HepG2 (cell line): ENCODE data around the gene CAMK2A. TPM values are rescaled to one million over a fixed set of nuclear protein-coding genes. Genes with fewer than 3 reads are reported as not detected.

Source experiments
- ATAC-seq: fragments of 200-7000 bp; cut with Tn5 transposase; 3 replicates; pipeline ENCODE4 v1.9.1; 2020; ENCODE audit warnings: mild to moderate bottlenecking, moderate library complexity
- BruUV-seq: library from RNA; stranded (reverse); fragments of 400-500 nt; replicated peaks from 2 replicates; lab custom pipeline; 2021; lab: Mats Ljungman, UMichigan
- CTCF ChIA-PET: fragments of 300-600 bp; formaldehyde crosslinking; extraction: SDS; loops from one replicate; lab custom pipeline; 2021; ENCODE audit warnings: low total read pairs, inconsistent platforms, low intra/inter-chr PET ratio; lab: Yijun Ruan, JAX
- POLR2A ChIA-PET: fragments of 350-600 bp; sonication (Branson Sonifier 250); formaldehyde crosslinking; loops from one replicate; lab custom pipeline; 2020; ENCODE audit warnings: antibody characterized with exemption, inconsistent platforms; lab: Yijun Ruan, JAX
- DNase-seq: peaks from one replicate; pipeline ENCODE4 v3.0.0-alpha.2; 2015; ENCODE audit warnings: low spot score
- FAIRE-seq: peaks from 3 replicates; lab custom pipeline; 2011; peaks lifted over from hg19 to GRCh38; lab: Jason Lieb, UNC
- H2AFZ ChIP-seq: one replicate; pipeline ENCODE4 v1.6.1; 2011; ENCODE audit warnings: low read length, inconsistent platforms
- H3K27ac ChIP-seq: fragments of 300-600 bp; 3 replicates; pipeline ENCODE4 v1.8.0; 2011; ENCODE audit warnings: mixed run types, mild to moderate bottlenecking, mixed read lengths, low read length, inconsistent platforms; ENCODE audit not compliant: insufficient read depth; ENCODE audit errors: extremely low read length
- H3K27me3 ChIP-seq, 2 experiments: fragments of 200-600 bp in 1 of 2; 2 replicates in 1 of 2; 3 replicates in 1 of 2; pipeline versions ENCODE4 v1.6.0 to v1.8.0; 2011; ENCODE audit warnings: low read length in 2 of 2, mild to moderate bottlenecking in 2 of 2, moderate library complexity in 2 of 2, inconsistent platforms in 1 of 2; ENCODE audit not compliant: insufficient read depth in 2 of 2, control insufficient read depth in 1 of 2
- H3K36me3 ChIP-seq, 2 experiments: fragments of 200-600 bp in 1 of 2; replicated peaks in 1 of 2; 2 replicates in 1 of 2; 3 replicates in 1 of 2; pipeline versions ENCODE4 v1.5.1 to v1.8.0; 2011; ENCODE audit warnings: low read length in 2 of 2, inconsistent platforms in 1 of 2; ENCODE audit not compliant: insufficient read depth in 2 of 2, control insufficient read depth in 1 of 2
- H3K4me1 ChIP-seq: 2 replicates; pipeline ENCODE4 v1.5.1; 2012; ENCODE audit warnings: low read length, inconsistent platforms; ENCODE audit not compliant: insufficient read depth
- H3K4me2 ChIP-seq: 2 replicates; pipeline ENCODE4 v1.6.0; 2011; ENCODE audit warnings: low read depth, low read length, inconsistent platforms
- H3K4me3 ChIP-seq, 3 experiments: fragments of 200-600 bp in 1 of 3; sonication (generic), shearing (Covaris generic) in 1 of 3; replicated peaks in 1 of 3; 2 replicates each; pipeline ENCODE4 v1.5.1; 2011 to 2016; ENCODE audit warnings: low read length in 3 of 3, inconsistent platforms in 2 of 3, low read depth in 2 of 3, mild to moderate bottlenecking in 2 of 3, control low read depth in 1 of 3, mixed read lengths in 1 of 3; ENCODE audit not compliant: insufficient read depth in 1 of 3
- H3K79me2 ChIP-seq: one replicate; pipeline ENCODE4 v1.6.1; 2011; ENCODE audit warnings: low read length, inconsistent platforms; ENCODE audit not compliant: insufficient read depth
- H3K9ac ChIP-seq: 2 replicates; pipeline ENCODE4 v1.6.0; 2011; ENCODE audit warnings: mild to moderate bottlenecking, low read depth, low read length, inconsistent platforms; ENCODE audit not compliant: insufficient read depth
- H3K9me3 ChIP-seq: 2 replicates; pipeline ENCODE4 v1.5.1; 2012; ENCODE audit warnings: mild to moderate bottlenecking, low read length
- H4K20me1 ChIP-seq: 2 replicates; pipeline ENCODE4 v1.6.0; 2011; ENCODE audit warnings: inconsistent platforms, mild to moderate bottlenecking, low read length, moderate library complexity; ENCODE audit not compliant: insufficient read depth
- ISL2 ChIP-seq: sonication (generic); formaldehyde crosslinking; IDR thresholded peaks from 2 replicates; pipeline ENCODE4 v1.5.0; 2020; ENCODE audit warnings: missing genetic modification reagents
- WGBS: methylation state at CpG from one replicate; pipeline ENCODE4 v1.1.6; 2017; ENCODE audit warnings: low lambda C conversion rate; 5-methylcytosine and 5-hydroxymethylcytosine counted together
- in situ Hi-C: cut with HindIII; loops from 2 replicates; pipeline ENCODE4 v1.10.0; 2017; ENCODE audit warnings: low pct_unique_long_range_greater_than_20kb; ENCODE audit not compliant: extremely low pct_ligation_motif_present
- intact Hi-C: fragments of 100-400 bp; cut with micrococcal nuclease; formaldehyde crosslinking; loops from one replicate; pipeline ENCODE4 v1.10.0; 2022; ENCODE audit not compliant: unreplicated experiment
- polyA plus RNA-seq, 8 experiments: library from polyadenylated mRNA; depleted of rRNA in 3 of 8; stranded (reverse) in 7 of 8; unstranded in 1 of 8; fragments of >200 nt; fragmentation: Illumina TruSeq in 4 of 8; extraction: Trizol in 4 of 8; gene quantifications; 2 replicates each; pipeline versions ENCODE4 v1.2.1 to v1.2.3, GENCODE V29; 2011 to 2016; ENCODE audit warnings: low read depth in 4 of 8, missing spikeins in 1 of 8, mixed read lengths in 1 of 8; ENCODE audit not compliant: insufficient read depth in 1 of 8
- total RNA-seq, 5 experiments: library from RNA; depleted of rRNA; stranded (reverse); fragments of >200 nt; fragmentation: Illumina TruSeq; extraction: Trizol; gene quantifications; 2 replicates each; pipeline ENCODE4 v1.2.3, GENCODE V29; 2016; ENCODE audit warnings: low read depth in 1 of 5
- TF ChIP-seq, protein P1 (sequence below): sonication (generic); formaldehyde crosslinking; IDR thresholded peaks from 2 replicates; pipeline ENCODE4 v1.5.1; 2020; ENCODE audit warnings: missing genetic modification reagents, mild to moderate bottlenecking, borderline replicate concordance

Gene CAMK2A
- total and polyA plus RNA-seq, 2 of the 13 experiments (the other 11 are each of a cell fraction or from before 2014, with no cell fraction given) = 0.11 TPM; not detected in 1

DNA sequence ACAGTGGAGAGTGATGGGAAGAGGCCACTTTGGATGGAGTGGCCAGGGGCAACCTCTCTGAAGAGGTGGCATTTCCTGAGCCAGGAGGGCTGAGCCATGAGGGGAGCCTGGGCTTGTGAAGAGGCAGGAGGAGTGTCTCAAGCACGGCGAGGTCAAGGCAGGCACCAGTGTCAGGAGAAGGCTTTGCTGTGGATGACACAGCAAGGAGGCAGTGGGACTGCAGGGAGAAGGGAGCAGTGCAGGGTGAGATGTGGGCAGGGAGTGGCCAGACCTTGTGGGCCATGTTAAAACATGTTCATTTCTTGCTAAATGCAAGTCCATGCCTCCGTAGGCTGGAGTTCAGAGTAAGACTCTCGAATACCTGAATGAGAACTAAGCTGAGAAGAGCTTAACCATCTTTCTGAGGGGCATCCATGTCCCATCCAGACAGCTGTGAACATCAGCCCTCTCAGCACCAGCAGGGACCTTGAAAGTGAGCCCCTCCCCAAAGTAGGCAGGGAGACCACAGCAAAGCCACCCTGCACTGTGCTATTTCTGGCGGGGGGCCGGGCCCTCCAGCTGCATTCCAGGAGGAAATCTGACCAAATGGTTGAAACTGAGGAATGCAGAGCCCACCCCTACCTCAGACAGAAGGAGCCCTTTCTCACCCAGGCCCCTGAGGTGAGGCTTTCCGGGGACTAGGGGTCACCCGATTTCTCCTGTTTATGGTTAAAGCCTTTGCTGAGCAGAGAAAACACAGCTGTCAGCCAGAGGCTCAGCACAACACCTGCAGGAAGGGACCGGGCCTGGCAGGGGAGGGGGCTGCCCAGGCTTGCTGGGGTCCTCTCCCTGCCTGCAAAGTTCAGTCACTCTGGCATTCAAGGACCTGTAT is 29.3 kb upstream of the CAMK2A start:
- Histone ChIP-seq H3K9ac (no peak overlapping the region), H3K27me3 (no peaks in the 10 kb centered on the region), H3K4me1 (peaks cover 59% of the 10 kb centered on the region), H3K27ac (no peak overlapping the region), H3K9me3 (no peaks in the 10 kb centered on the region), H3K36me3 (no peaks in the 10 kb centered on the region), H3K79me2 (no peaks in the 10 kb centered on the region), H2AFZ (no peak overlapping the region), H4K20me1 (no peaks in the 10 kb centered on the region), H3K4me3 (no peak overlapping the region), H3K4me2 (no peak overlapping the region)
- intact Hi-C loops (no loop called here), in situ Hi-C loops (no loop called here)
- FAIRE-seq = no peak
- TF ChIP-seq ISL2 (CRISPR knock-in tag) = no peak
- TF ChIP-seq, protein P1, sequence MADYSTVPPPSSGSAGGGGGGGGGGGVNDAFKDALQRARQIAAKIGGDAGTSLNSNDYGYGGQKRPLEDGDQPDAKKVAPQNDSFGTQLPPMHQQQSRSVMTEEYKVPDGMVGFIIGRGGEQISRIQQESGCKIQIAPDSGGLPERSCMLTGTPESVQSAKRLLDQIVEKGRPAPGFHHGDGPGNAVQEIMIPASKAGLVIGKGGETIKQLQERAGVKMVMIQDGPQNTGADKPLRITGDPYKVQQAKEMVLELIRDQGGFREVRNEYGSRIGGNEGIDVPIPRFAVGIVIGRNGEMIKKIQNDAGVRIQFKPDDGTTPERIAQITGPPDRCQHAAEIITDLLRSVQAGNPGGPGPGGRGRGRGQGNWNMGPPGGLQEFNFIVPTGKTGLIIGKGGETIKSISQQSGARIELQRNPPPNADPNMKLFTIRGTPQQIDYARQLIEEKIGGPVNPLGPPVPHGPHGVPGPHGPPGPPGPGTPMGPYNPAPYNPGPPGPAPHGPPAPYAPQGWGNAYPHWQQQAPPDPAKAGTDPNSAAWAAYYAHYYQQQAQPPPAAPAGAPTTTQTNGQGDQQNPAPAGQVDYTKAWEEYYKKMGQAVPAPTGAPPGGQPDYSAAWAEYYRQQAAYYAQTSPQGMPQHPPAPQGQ (CRISPR knock-in tag) = no peak
- ChIA-PET POLR2A (no interaction called here), CTCF (no interaction called here)
- DNase-seq = no peak
- BruUV-seq = no TSS peak
- 71% methylated on average over 5 of the region's 9 CpGs for WGBS
- no peak for ATAC-seq
